Upper lobe of left lung (tissue), 6 donors: Measurements from ENCODE around the gene OR9A2. TPM values are rescaled to one million over a fixed set of nuclear protein-coding genes. Genes with fewer than 3 reads are reported as not detected.

Experiments
- total RNA-seq, 6 donors: library from RNA; depleted of rRNA in 4 of 6; stranded (reverse); fragments of >200 nt in 4 of 6; gene quantifications; one replicate each; pipeline versions ENCODE4 v1.1.0 to v1.2.1, GENCODE V29; 2016 to 2021
- donor health status: DM: no; HTN: no; CAD: no; lungs with moderate emphysema.
- donor health status: DM: no; HTN: yes; CAD: no; lungs with severe emphysema.

The OR9A2 gene
- total RNA-seq, 6 donors from 2014 or later: not detected

Other genes starting within 250 kb of the OR9A2 start
- 10 to 100 TPM in 3 of 6 donors, 1 to 10 TPM in 3; 5.7 to 34.6 (median 10.0) TPM for gene EPHB6, start 172.1 kb downstream of the OR9A2 start, total RNA-seq
- 1 to 10 TPM in 2 of 6 donors, under 1 TPM in 4; 0.23 to 1.5 (median 0.68) TPM for gene TRPV6, start 141.4 kb downstream of the OR9A2 start, total RNA-seq
- not detected for gene TRPV5, start 93.4 kb downstream of the OR9A2 start, total RNA-seq
- not detected for gene LLCFC1, start 87.6 kb downstream of the OR9A2 start, total RNA-seq
- gene KEL, start 64.8 kb downstream of the OR9A2 start, total RNA-seq: 10 to 100 TPM in 1 of 6 donors, 1 to 10 TPM in 3, under 1 TPM in 1, not detected in 1; 0.11 to 13.0 (median 3.1) TPM
- not detected for gene OR6V1, start 25.2 kb upstream of the OR9A2 start, total RNA-seq
- gene PIP, start 104.9 kb upstream of the OR9A2 start, total RNA-seq: 10 to 100 TPM in 1 of 6 donors, under 1 TPM in 1, not detected in 4; 0.77 to 23.0 TPM
- not detected for gene TAS2R39, start 156.3 kb upstream of the OR9A2 start, total RNA-seq
- gene TAS2R40, start 194.9 kb upstream of the OR9A2 start, total RNA-seq: not detected
- 100 to 1,000 TPM; 140 to 194 (median 158) TPM for gene GSTK1, start 236.3 kb upstream of the OR9A2 start, total RNA-seq